Keratinocyte (primary cell): Measurements from ENCODE around the gene KDM5B. TPM values are rescaled to one million over a fixed set of nuclear protein-coding genes. Genes with fewer than 3 reads are reported as not detected.

Experiments used
- DNase-seq: peaks from one replicate; pipeline ENCODE4 v3.0.0-alpha.2; 2011; ENCODE audit warnings: low read depth, missing footprints, low spot score
- FAIRE-seq: peaks from 2 replicates; lab custom pipeline; 2011; peaks lifted over from hg19 to GRCh38; lab: Jason Lieb, UNC
- H2AFZ ChIP-seq: 2 replicates; pipeline ENCODE4 v1.6.0; 2012; ENCODE audit warnings: low read length, control low read depth, inconsistent platforms; ENCODE audit not compliant: control insufficient read depth
- H3K27ac ChIP-seq: 2 replicates; pipeline ENCODE4 v1.5.1; 2011; ENCODE audit warnings: low read length; ENCODE audit not compliant: control insufficient read depth, insufficient read depth
- H3K27me3 ChIP-seq: 3 replicates; pipeline ENCODE4 v1.6.0; 2011; ENCODE audit warnings: low read length; ENCODE audit not compliant: control insufficient read depth, insufficient read depth; ENCODE audit errors: extremely low read depth
- H3K36me3 ChIP-seq, 2 experiments: 2 replicates in 1 of 2; 3 replicates in 1 of 2; pipeline ENCODE4 v1.5.1; 2011; ENCODE audit warnings: low read length in 2 of 2, mild to moderate bottlenecking in 1 of 2; ENCODE audit not compliant: control insufficient read depth in 2 of 2, insufficient read depth in 2 of 2; ENCODE audit errors: extremely low read depth in 1 of 2
- H3K4me1 ChIP-seq: 3 replicates; pipeline ENCODE4 v1.5.1; 2011; ENCODE audit warnings: low read length; ENCODE audit not compliant: control insufficient read depth, insufficient read depth; ENCODE audit errors: extremely low read depth
- H3K4me2 ChIP-seq: 3 replicates; pipeline ENCODE4 v1.6.0; 2011; ENCODE audit warnings: low read depth, low read length; ENCODE audit not compliant: control insufficient read depth, insufficient read depth; ENCODE audit errors: extremely low read depth
- H3K4me3 ChIP-seq, 3 experiments: fragments of 200-600 bp in 1 of 3; sonication (generic) in 1 of 3; 2 replicates in 2 of 3; 3 replicates in 1 of 3; pipeline ENCODE4 v1.5.1; 2011 to 2016; ENCODE audit warnings: low read length in 3 of 3, mild to moderate bottlenecking in 3 of 3, control low read depth in 2 of 3, inconsistent platforms in 1 of 3, low read depth in 1 of 3, mixed read lengths in 1 of 3, mixed run types in 1 of 3, moderate library complexity in 1 of 3; ENCODE audit not compliant: control insufficient read depth in 2 of 3, insufficient read depth in 2 of 3; ENCODE audit errors: extremely low read depth in 1 of 3
- H3K79me2 ChIP-seq: 2 replicates; pipeline ENCODE4 v1.6.0; 2012; ENCODE audit warnings: low read length; ENCODE audit not compliant: control insufficient read depth, insufficient read depth
- H3K9ac ChIP-seq: 3 replicates; pipeline ENCODE4 v1.6.0; 2011; ENCODE audit warnings: low read length; ENCODE audit not compliant: control insufficient read depth, insufficient read depth; ENCODE audit errors: extremely low read depth
- H3K9me1 ChIP-seq: 3 replicates; pipeline ENCODE4 v1.6.0; 2011; ENCODE audit warnings: low read length; ENCODE audit not compliant: control insufficient read depth, insufficient read depth; ENCODE audit errors: extremely low read depth
- H3K9me3 ChIP-seq: 2 replicates; pipeline ENCODE4 v1.5.1; 2012; ENCODE audit warnings: low read depth, low read length; ENCODE audit not compliant: control insufficient read depth
- H4K20me1 ChIP-seq: 3 replicates; pipeline ENCODE4 v1.6.0; 2011; ENCODE audit warnings: low read length; ENCODE audit not compliant: control insufficient read depth, insufficient read depth; ENCODE audit errors: extremely low read depth
- EZH2 ChIP-seq: IDR thresholded peaks from one replicate; pipeline ENCODE4 v1.6.1; 2012; ENCODE audit warnings: inconsistent platforms, mild to moderate bottlenecking, low read length, moderate library complexity
- dilution Hi-C: fragments of 300-500 bp; cut with MboI; formaldehyde crosslinking; loops from one replicate; pipeline ENCODE4 v1.7.0; 2020; ENCODE audit warnings: low sequenced_read_pairs; ENCODE audit not compliant: extremely low pct_ligation_motif_present
- polyA plus RNA-seq, 5 experiments: library from polyadenylated mRNA; depleted of rRNA in 3 of 5; stranded (reverse) in 3 of 5; stranded (forward) in 1 of 5; unstranded in 1 of 5; fragments of >200 nt; gene quantifications; 1 replicate in 1 of 5; 2 replicates in 3 of 5; 3 replicates in 1 of 5; pipeline versions ENCODE4 v1.2.1 to v1.2.3, GENCODE V29; 2011 to 2012; ENCODE audit warnings: missing spikeins in 2 of 5, low read depth in 1 of 5, low replicate concordance in 1 of 5
- TF ChIP-seq, protein P1 (sequence below), 3 experiments: IDR thresholded peaks in 1 of 3; conservative IDR thresholded peaks in 1 of 3; optimal IDR thresholded peaks in 1 of 3; 2 replicates in 2 of 3; 3 replicates in 1 of 3; pipeline versions ENCODE3 to v1.5.1; 2011; ENCODE audit warnings: low read length in 3 of 3, mild to moderate bottlenecking in 3 of 3, moderate library complexity in 2 of 3, control low read depth in 1 of 3, inconsistent platforms in 1 of 3; ENCODE audit not compliant: insufficient read depth in 2 of 3; ENCODE audit errors: extremely low read depth in 1 of 3

KDM5B gene
- polyA plus RNA-seq, 1 donor (not counting 4 experiments of a cell fraction or from before 2014, with no cell fraction given), result 60.1 TPM

DNA sequence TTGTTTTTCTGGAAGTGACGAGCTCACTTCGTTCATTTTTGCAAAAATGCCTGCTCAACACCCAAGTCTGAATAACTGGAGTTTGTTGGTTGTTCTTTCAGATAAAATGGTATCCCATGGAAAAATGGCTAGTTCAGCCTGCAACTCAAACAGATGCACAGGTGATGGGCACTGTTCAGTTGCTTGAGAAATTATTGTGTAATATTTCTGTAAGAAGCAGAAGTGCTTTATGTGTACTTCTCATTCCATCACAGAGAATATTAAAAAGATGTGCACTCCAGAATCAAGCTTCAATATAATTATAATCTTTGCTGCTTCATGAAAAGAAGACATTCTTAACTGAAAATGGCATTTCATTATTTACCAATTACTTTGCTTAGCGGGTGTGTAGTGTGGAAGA lies 107.0 kb downstream of the KDM5B start:
- Histone ChIP-seq H3K9me1 (no peaks in the 10 kb centered on the region), H3K4me2 (no peak overlapping the region), H3K4me1 (no peaks in the 10 kb centered on the region), H4K20me1 (no peaks in the 10 kb centered on the region), H3K36me3 (no peaks in the 10 kb centered on the region), H3K4me3 (no peak overlapping the region), H3K27ac (no peak overlapping the region), H2AFZ (no peak overlapping the region), H3K27me3 (peaks cover 28% of the 10 kb centered on the region), H3K79me2 (no peaks in the 10 kb centered on the region), H3K9ac (no peak overlapping the region), H3K9me3 (no peaks in the 10 kb centered on the region)
- TF ChIP-seq, protein P1, sequence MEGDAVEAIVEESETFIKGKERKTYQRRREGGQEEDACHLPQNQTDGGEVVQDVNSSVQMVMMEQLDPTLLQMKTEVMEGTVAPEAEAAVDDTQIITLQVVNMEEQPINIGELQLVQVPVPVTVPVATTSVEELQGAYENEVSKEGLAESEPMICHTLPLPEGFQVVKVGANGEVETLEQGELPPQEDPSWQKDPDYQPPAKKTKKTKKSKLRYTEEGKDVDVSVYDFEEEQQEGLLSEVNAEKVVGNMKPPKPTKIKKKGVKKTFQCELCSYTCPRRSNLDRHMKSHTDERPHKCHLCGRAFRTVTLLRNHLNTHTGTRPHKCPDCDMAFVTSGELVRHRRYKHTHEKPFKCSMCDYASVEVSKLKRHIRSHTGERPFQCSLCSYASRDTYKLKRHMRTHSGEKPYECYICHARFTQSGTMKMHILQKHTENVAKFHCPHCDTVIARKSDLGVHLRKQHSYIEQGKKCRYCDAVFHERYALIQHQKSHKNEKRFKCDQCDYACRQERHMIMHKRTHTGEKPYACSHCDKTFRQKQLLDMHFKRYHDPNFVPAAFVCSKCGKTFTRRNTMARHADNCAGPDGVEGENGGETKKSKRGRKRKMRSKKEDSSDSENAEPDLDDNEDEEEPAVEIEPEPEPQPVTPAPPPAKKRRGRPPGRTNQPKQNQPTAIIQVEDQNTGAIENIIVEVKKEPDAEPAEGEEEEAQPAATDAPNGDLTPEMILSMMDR (optimal IDR thresholded peaks at IDR 0.05 in 1 of 3, IDR thresholded peaks at IDR 0.05 in 1 of 3, conservative IDR thresholded peaks at IDR 0.05 in 1 of 3; ENCODE audit: extremely low read depth in 1 of 3, insufficient read depth in 2 of 3, low read length in 3 of 3), result no peak
- no peak for TF ChIP-seq EZH2
- dilution Hi-C loops, result no loop called here
- FAIRE-seq (no peak), DNase-seq (no peak)

DNA sequence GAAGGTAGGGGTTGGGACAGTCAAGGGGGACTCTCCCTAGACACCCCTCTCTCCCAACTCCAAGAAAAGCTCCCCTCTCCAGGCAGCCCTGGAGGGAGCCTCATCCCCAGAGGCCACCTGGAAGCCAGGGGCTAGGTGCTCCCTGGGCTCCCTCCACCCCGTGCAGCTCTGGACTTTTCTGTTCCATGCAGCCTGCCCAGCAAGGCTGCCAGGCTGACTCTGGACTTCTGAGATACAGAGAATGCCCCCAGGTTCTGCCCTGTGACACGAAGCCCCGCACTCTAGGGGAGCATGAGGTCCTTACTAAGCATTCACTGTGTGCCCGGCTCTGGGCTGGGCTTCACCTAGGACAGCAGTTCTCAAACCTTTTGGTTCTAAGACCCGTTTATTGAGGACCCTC lies 108.2 kb downstream of the KDM5B start:
- no peak overlapping the region for H3K9ac ChIP-seq
- no peak overlapping the region for H3K4me3 ChIP-seq
- no peaks in the 10 kb centered on the region for H3K4me1 ChIP-seq
- H3K9me3 ChIP-seq, result no peaks in the 10 kb centered on the region
- DNase-seq (no peak), FAIRE-seq (no peak)
- no peak overlapping the region for H3K27ac ChIP-seq
- H3K79me2 ChIP-seq, result no peaks in the 10 kb centered on the region
- H3K36me3 ChIP-seq, result no peaks in the 10 kb centered on the region
- no peak overlapping the region for H2AFZ ChIP-seq
- no peaks in the 10 kb centered on the region for H4K20me1 ChIP-seq
- dilution Hi-C loops, result no loop called here
- no peak for TF ChIP-seq EZH2
- TF ChIP-seq, protein P1 (optimal IDR thresholded peaks at IDR 0.05 in 1 of 3, IDR thresholded peaks at IDR 0.05 in 1 of 3, conservative IDR thresholded peaks at IDR 0.05 in 1 of 3; ENCODE audit: extremely low read depth in 1 of 3, insufficient read depth in 2 of 3, low read length in 3 of 3), result no peak
- H3K9me1 ChIP-seq, result no peaks in the 10 kb centered on the region
- peaks cover 25% of the 10 kb centered on the region for H3K27me3 ChIP-seq
- H3K4me2 ChIP-seq, result no peak overlapping the region
